GM19035 (cell line): ENCODE results near the gene FOXL3.
"Not testable (repeated sequence)": the region's sequence is repeated elsewhere in the genome, so short reads cannot be mapped to it uniquely, and the experiment has no call there.

Source experiments
- ATAC-seq: cut with Tn5 transposase; IDR thresholded peaks from one replicate; pipeline ENCODE4 v1.9.1; 2021; ENCODE audit not compliant: unreplicated experiment

Gene FOXL3

GRCh38 chr7:335358-336148 lies 45.6 kb downstream of the FOXL3 start:
- no peak for ATAC-seq

GRCh38 chr7:336149-336533 lies 46.2 kb downstream of the FOXL3 start:
- not testable (repeated sequence) for ATAC-seq

- no peak for ATAC-seq
These were observed 47.0 kb downstream of the FOXL3 start for GRCh38 chr7:336810-337566.

GRCh38 chr7:337567-337951 lies 47.6 kb downstream of the FOXL3 start:
- ATAC-seq: no peak

GRCh38 chr7:338295-339061 lies 48.5 kb downstream of the FOXL3 start:
- no peak for ATAC-seq

- ATAC-seq: no peak
These were observed 49.0 kb downstream of the FOXL3 start for GRCh38 chr7:339062-339342.

- ATAC-seq: no peak
These were observed 49.7 kb downstream of the FOXL3 start for GRCh38 chr7:339696-340095.

- ATAC-seq: no peak
These were observed 50.4 kb downstream of the FOXL3 start for GRCh38 chr7:340200-340937.
